SU-DHL-6 (cell line): ENCODE measurements around the gene POLQ.
"Not testable (repeated sequence)": the region's sequence is repeated elsewhere in the genome, so short reads cannot be mapped to it uniquely, and the experiment has no call there.

Experiments used
- H2AFZ ChIP-seq: fragments of 200-600 bp; sonication (generic); 2 replicates; pipeline ENCODE4 v1.6.1; 2014; ENCODE audit warnings: low read depth, mild to moderate bottlenecking, moderate library complexity, mixed read lengths, antibody characterized with exemption, low read length; ENCODE audit not compliant: severe bottlenecking
- H3F3A ChIP-seq: fragments of 200-600 bp; shearing (Covaris generic); 2 replicates; pipeline ENCODE4 v1.6.0; 2016; ENCODE audit warnings: antibody characterized with exemption, mild to moderate bottlenecking; ENCODE audit not compliant: insufficient read depth
- H3K27ac ChIP-seq: fragments of 200-600 bp; sonication (generic); 2 replicates; pipeline ENCODE4 v1.5.1; 2016; ENCODE audit warnings: low read depth, mild to moderate bottlenecking, low read length, moderate library complexity, mixed read lengths
- H3K27me3 ChIP-seq: fragments of 200-600 bp; sonication (generic), shearing (Covaris generic); 2 replicates; pipeline ENCODE4 v1.6.0; 2014; ENCODE audit warnings: mild to moderate bottlenecking, low read length
- H3K36me3 ChIP-seq: fragments of 200-600 bp; sonication (generic); 2 replicates; pipeline ENCODE4 v1.6.1; 2014; ENCODE audit warnings: mild to moderate bottlenecking, low read length, mixed read lengths
- H3K4me2 ChIP-seq: fragments of 300-600, 200-600 bp; shearing (Covaris generic), sonication (generic); 2 replicates; pipeline ENCODE4 v1.6.0; 2014; ENCODE audit warnings: low read length, low read depth, mild to moderate bottlenecking; ENCODE audit not compliant: poor library complexity, severe bottlenecking
- H3K4me3 ChIP-seq: fragments of 200-600 bp; sonication (generic); 2 replicates; pipeline ENCODE4 v1.5.1; 2014; ENCODE audit warnings: antibody characterized with exemption, low read length, mild to moderate bottlenecking, mixed read lengths; ENCODE audit not compliant: insufficient read depth, poor library complexity, severe bottlenecking
- H3K79me2 ChIP-seq: fragments of 200-600 bp; sonication (generic); 2 replicates; pipeline ENCODE4 v1.6.1; 2014; ENCODE audit warnings: mild to moderate bottlenecking, low read length, moderate library complexity; ENCODE audit not compliant: insufficient read depth
- H3K9ac ChIP-seq: fragments of 200-600 bp; sonication (generic); 2 replicates; pipeline ENCODE4 v1.7.0; 2014; ENCODE audit warnings: mild to moderate bottlenecking, low read length
- H3K9me2 ChIP-seq: fragments of 200-600 bp; sonication (generic); replicated peaks from 2 replicates; pipeline ENCODE4 v1.6.1; 2014; ENCODE audit warnings: low read length; ENCODE audit not compliant: insufficient read depth
- H3K9me3 ChIP-seq: fragments of 200-600 bp; sonication (generic); 2 replicates; pipeline ENCODE4 v1.6.1; 2014; ENCODE audit warnings: low read length, mixed read lengths; ENCODE audit not compliant: insufficient read depth
- H4K20me1 ChIP-seq: fragments of 200-600 bp; sonication (generic); 2 replicates; pipeline ENCODE4 v1.6.1; 2014; ENCODE audit warnings: low read depth, mild to moderate bottlenecking, antibody characterized with exemption, low read length, moderate library complexity, mixed read lengths
- EZH2phosphoT487 ChIP-seq: fragments of 200-600 bp; sonication (generic), shearing (Covaris generic); conservative IDR thresholded peaks from 2 replicates; pipeline ENCODE4 v1.6.1; 2018; ENCODE audit warnings: mild to moderate bottlenecking, antibody characterized with exemption, low read length, moderate library complexity, mixed read lengths
- TF ChIP-seq, protein P1 (sequence below): fragments of 200-600 bp; sonication (generic); IDR thresholded peaks from one replicate; pipeline ENCODE4 v1.5.1; 2017; ENCODE audit warnings: antibody characterized with exemption, mild to moderate bottlenecking, low read length, moderate library complexity; ENCODE audit not compliant: insufficient read depth, poor library complexity, severe bottlenecking

Gene POLQ

DNA sequence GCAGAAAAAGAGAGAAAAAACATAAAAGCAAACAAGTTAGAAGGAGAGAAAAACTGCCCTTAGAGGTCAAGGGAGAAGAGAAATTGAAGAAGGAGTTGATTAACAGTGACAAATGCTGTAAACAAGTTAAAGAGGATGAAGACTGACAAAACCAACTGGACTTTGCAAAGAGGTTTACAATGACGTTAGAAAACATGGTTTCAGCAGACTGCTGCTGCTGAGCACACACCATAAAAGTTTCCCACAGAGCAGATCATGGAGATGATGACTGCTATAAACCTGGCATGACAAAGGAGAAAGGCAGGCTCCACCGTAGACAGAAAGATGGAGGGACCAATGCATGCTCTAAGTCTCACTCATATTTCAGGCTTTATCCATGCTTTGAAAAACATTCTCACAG lies 78.7 kb downstream of the POLQ start:
- no peak overlapping the region for H3K4me2 ChIP-seq
- H3K4me3 ChIP-seq, result no peak overlapping the region
- no peak overlapping the region for H2AFZ ChIP-seq
- 0 out of 2 replicates have a peak, but pooled peaks cover 3% of the 10 kb centered on the region for H3F3A ChIP-seq
- no peaks in the 10 kb centered on the region for H3K9me3 ChIP-seq
- no peaks in the 10 kb centered on the region for H3K9me2 ChIP-seq
- no peaks in the 10 kb centered on the region for H4K20me1 ChIP-seq
- 0 out of 2 replicates have a peak, but pooled peaks cover 3% of the 10 kb centered on the region for H3K79me2 ChIP-seq
- H3K27me3 ChIP-seq, result no peaks in the 10 kb centered on the region
- no peak for TF ChIP-seq EZH2phosphoT487
- TF ChIP-seq, protein P1, sequence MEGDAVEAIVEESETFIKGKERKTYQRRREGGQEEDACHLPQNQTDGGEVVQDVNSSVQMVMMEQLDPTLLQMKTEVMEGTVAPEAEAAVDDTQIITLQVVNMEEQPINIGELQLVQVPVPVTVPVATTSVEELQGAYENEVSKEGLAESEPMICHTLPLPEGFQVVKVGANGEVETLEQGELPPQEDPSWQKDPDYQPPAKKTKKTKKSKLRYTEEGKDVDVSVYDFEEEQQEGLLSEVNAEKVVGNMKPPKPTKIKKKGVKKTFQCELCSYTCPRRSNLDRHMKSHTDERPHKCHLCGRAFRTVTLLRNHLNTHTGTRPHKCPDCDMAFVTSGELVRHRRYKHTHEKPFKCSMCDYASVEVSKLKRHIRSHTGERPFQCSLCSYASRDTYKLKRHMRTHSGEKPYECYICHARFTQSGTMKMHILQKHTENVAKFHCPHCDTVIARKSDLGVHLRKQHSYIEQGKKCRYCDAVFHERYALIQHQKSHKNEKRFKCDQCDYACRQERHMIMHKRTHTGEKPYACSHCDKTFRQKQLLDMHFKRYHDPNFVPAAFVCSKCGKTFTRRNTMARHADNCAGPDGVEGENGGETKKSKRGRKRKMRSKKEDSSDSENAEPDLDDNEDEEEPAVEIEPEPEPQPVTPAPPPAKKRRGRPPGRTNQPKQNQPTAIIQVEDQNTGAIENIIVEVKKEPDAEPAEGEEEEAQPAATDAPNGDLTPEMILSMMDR, result no peak
- no peak overlapping the region for H3K9ac ChIP-seq
- peaks cover 53% of the 10 kb centered on the region for H3K36me3 ChIP-seq
- no peak overlapping the region for H3K27ac ChIP-seq

DNA sequence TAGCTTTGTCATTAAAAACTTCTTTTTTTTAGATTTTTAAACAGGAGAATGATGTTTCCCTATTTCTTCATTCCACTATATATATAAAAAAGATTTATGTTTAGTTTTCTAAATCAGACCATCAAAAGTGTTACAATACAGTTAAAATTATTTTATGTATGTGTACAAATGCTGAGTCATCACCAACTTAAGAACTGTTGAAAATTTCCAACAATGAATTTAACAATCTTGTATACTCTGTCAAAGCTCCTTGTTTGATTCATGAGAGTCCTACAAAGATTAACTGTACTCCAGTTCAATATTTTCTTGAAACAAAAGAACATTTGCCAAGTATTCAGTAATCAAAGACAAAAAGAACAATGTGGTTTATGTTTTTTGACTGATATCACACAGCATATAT lies 82.0 kb downstream of the POLQ start:
- Histone ChIP-seq H3K27me3 (no peaks in the 10 kb centered on the region), H4K20me1 (no peaks in the 10 kb centered on the region), H2AFZ (no peak overlapping the region), H3K27ac (no peak overlapping the region), H3F3A (0 out of 2 replicates have a peak, but pooled peaks cover 3% of the 10 kb centered on the region), H3K9ac (no peak overlapping the region), H3K9me2 (no peaks in the 10 kb centered on the region), H3K9me3 (no peaks in the 10 kb centered on the region), H3K4me2 (no peak overlapping the region), H3K79me2 (0 out of 2 replicates have a peak, but pooled peaks cover 5% of the 10 kb centered on the region), H3K4me3 (no peak overlapping the region), H3K36me3 (peaks cover 67% of the 10 kb centered on the region)
- TF ChIP-seq, protein P1, result no peak
- no peak for TF ChIP-seq EZH2phosphoT487

DNA sequence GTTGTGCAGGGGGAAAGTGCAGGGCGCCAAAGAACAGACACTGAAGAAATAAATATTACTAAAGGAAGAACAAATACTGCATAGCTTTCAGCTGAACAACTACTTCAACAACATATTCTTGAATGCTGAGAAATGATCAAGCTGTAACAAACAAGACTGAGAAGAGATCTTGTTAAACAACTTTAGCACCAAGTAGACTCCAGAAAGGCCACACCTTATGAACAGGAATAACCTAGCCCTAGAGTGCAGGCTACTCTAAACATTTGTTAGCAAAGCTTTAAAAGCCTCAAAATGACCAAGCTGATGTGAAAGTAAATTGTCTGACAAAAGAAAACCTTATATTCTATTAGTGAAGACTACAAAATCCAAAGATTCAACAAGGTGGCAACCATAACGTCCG lies 83.2 kb downstream of the POLQ start:
- peaks cover 63% of the 10 kb centered on the region for H3K36me3 ChIP-seq

DNA sequence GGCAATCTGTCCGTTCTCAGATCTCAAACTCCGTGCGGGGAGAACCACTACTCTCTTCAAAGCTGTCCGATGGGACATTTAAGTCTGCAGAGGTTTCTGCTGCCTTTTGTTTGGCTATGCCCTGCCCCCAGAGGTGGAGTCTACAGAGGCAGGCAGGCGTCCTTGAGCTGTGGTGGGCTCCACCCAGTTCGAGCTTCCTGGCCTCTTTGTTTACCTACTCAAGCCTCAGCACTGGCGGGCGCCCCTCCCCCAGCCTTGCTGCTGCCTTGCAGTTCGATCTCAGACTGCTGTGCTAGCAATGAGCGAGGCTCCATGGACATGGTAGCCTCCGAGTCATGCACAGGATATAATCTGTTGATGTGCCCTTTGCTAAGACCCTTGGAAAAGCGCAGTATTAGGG lies 94.0 kb downstream of the POLQ start:
- H3K4me2 ChIP-seq, H2AFZ ChIP-seq, H3K79me2 ChIP-seq, H3K4me3 ChIP-seq, H3K9ac ChIP-seq, H3K9me3 ChIP-seq, H3K27ac ChIP-seq, H3F3A ChIP-seq, H3K9me2 ChIP-seq, H3K27me3 ChIP-seq, H4K20me1 ChIP-seq: not testable (repeated sequence)
- peaks cover 26% of the 10 kb centered on the region for H3K36me3 ChIP-seq

More for the DNA sequence above, 83.2 kb downstream of the POLQ start:
- 0 out of 2 replicates have a peak, but pooled peaks cover 5% of the 10 kb centered on the region for H3K79me2 ChIP-seq
- H3K4me3 ChIP-seq, result no peak overlapping the region
- H4K20me1 ChIP-seq, result no peaks in the 10 kb centered on the region
- H3K9me3 ChIP-seq, result no peaks in the 10 kb centered on the region
- 0 out of 2 replicates have a peak, but pooled peaks cover 3% of the 10 kb centered on the region for H3F3A ChIP-seq
- no peak overlapping the region for H3K4me2 ChIP-seq
- no peak for TF ChIP-seq EZH2phosphoT487
- H2AFZ ChIP-seq, result no peak overlapping the region
- no peaks in the 10 kb centered on the region for H3K9me2 ChIP-seq
- H3K27me3 ChIP-seq, result no peaks in the 10 kb centered on the region
- H3K9ac ChIP-seq, result no peak overlapping the region
- no peak overlapping the region for H3K27ac ChIP-seq
